ENCODE results near the gene TBCC.

- TF ChIP-seq CTCF (conservative IDR thresholded peaks at IDR 0.05; ENCODE audit: low read length) (no peak), EZH2phosphoT487 (IDR thresholded peaks at IDR 0.05; ENCODE audit: borderline replicate concordance, low read depth, low read length) (no peak)
These were observed 36.1 kb upstream of the TBCC start, which contains the start of gene BICRAL for GRCh38 chr6:42781796-42782688.

All from OCI-LY7 (cell line).